ENCODE measurements around the gene ATXN1. TPM values are rescaled to one million over a fixed set of nuclear protein-coding genes. Genes with fewer than 3 reads are reported as not detected.

The ATXN1 gene
- polyA plus RNA-seq, 1 of the 3 experiments (the other 2 are of a cell fraction), result 7.9 TPM

DNA sequence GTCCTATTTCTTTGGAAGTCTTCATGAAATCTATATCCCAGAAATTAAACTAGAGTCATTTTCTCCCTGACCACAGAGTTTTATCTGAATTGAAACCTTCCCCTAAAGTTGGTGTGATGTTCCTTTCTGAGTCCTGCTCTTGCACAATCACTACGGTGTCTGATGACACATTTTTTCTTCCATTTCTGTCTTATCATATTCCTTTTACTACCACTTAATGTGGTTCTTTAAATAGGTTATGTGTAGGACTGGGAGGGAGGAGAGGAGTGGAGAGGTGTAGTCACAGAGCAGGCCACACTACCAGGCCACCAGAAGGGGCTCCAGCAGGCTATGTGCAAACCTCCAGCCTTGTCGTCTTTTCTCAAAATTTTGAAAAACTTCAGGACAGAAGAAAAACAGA is 39.7 kb upstream of the ATXN1 start:
- TF ChIP-seq, protein P1, sequence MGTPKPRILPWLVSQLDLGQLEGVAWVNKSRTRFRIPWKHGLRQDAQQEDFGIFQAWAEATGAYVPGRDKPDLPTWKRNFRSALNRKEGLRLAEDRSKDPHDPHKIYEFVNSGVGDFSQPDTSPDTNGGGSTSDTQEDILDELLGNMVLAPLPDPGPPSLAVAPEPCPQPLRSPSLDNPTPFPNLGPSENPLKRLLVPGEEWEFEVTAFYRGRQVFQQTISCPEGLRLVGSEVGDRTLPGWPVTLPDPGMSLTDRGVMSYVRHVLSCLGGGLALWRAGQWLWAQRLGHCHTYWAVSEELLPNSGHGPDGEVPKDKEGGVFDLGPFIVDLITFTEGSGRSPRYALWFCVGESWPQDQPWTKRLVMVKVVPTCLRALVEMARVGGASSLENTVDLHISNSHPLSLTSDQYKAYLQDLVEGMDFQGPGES (IDR thresholded peaks at IDR 0.05; ENCODE audit: low read depth, low read length), result no peak
- TF ChIP-seq RXRA (IDR thresholded peaks at IDR 0.05; ENCODE audit: borderline replicate concordance, low read depth) (no peak), RAD21 (IDR thresholded peaks at IDR 0.05; ENCODE audit: low read length) (no peak), MXI1 (IDR thresholded peaks at IDR 0.05; ENCODE audit: low read depth, low read length) (no peak), GATA2 (CRISPR knock-in tag; IDR thresholded peaks at IDR 0.05) (no peak), GABPA (IDR thresholded peaks at IDR 0.05; ENCODE audit: low read depth) (no peak), FOXM1 (IDR thresholded peaks at IDR 0.05; ENCODE audit: low read depth) (no peak), TCF12 (IDR thresholded peaks at IDR 0.05) (no peak), SMC3 (IDR thresholded peaks at IDR 0.05; ENCODE audit: low read depth, low read length) (no peak), NRF1 (IDR thresholded peaks at IDR 0.05; ENCODE audit: low read depth, low read length) (no peak)
- TF ChIP-seq, protein P2, sequence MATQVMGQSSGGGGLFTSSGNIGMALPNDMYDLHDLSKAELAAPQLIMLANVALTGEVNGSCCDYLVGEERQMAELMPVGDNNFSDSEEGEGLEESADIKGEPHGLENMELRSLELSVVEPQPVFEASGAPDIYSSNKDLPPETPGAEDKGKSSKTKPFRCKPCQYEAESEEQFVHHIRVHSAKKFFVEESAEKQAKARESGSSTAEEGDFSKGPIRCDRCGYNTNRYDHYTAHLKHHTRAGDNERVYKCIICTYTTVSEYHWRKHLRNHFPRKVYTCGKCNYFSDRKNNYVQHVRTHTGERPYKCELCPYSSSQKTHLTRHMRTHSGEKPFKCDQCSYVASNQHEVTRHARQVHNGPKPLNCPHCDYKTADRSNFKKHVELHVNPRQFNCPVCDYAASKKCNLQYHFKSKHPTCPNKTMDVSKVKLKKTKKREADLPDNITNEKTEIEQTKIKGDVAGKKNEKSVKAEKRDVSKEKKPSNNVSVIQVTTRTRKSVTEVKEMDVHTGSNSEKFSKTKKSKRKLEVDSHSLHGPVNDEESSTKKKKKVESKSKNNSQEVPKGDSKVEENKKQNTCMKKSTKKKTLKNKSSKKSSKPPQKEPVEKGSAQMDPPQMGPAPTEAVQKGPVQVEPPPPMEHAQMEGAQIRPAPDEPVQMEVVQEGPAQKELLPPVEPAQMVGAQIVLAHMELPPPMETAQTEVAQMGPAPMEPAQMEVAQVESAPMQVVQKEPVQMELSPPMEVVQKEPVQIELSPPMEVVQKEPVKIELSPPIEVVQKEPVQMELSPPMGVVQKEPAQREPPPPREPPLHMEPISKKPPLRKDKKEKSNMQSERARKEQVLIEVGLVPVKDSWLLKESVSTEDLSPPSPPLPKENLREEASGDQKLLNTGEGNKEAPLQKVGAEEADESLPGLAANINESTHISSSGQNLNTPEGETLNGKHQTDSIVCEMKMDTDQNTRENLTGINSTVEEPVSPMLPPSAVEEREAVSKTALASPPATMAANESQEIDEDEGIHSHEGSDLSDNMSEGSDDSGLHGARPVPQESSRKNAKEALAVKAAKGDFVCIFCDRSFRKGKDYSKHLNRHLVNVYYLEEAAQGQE (IDR thresholded peaks at IDR 0.05; ENCODE audit: low read depth, low read length), result no peak
- peaks cover 29% of the 10 kb centered on the region for H3F3A ChIP-seq (replicated peaks; ENCODE audit: insufficient read depth)
- ChIA-PET POLR2A (no interaction called here), CTCF (interaction anchor here (1.8 kb wide), 1 partner anchor 30 kb away, joined by 5 read pairs; no protein-coding TSS in a partner anchor)
- H3K9ac ChIP-seq, result no peak overlapping the region
- H3K4me1 ChIP-seq (ENCODE audit: control insufficient read depth in 1 of 2, insufficient read depth in 2 of 2, low read depth in 1 of 2, low read length in 1 of 2), result peaks cover 4 to 44% of the 10 kb centered on the region in 2 experiments
- H3K27ac ChIP-seq (ENCODE audit: low read depth in 2 of 2, low read length in 1 of 2), result peak overlapping the region in 1 of 2 experiments; percentile 63; a peak in 2 of 4 replicates
- no peaks in the 10 kb centered on the region for H4K20me1 ChIP-seq (ENCODE audit: insufficient read depth)
- no peaks in the 10 kb centered on the region for H3K36me3 ChIP-seq (replicated peaks in 1 of 2; ENCODE audit: control insufficient read depth in 1 of 2, insufficient read depth in 2 of 2, low read length in 1 of 2)
- H3K27me3 ChIP-seq (ENCODE audit: insufficient read depth), result no peaks in the 10 kb centered on the region
- H3K79me2 ChIP-seq (ENCODE audit: insufficient read depth), result no peaks in the 10 kb centered on the region
- H2AFZ ChIP-seq (ENCODE audit: low read depth), result no peak overlapping the region
- WGBS (ENCODE audit: low lambda C conversion rate), result 46% methylated on average over 2 of the region's 2 CpGs
- no peak overlapping the region; the same call in 1 of the 2 replicates for H3K4me2 ChIP-seq
- no peaks in the 10 kb centered on the region for H3K9me2 ChIP-seq
- no peak overlapping the region for H3K4me3 ChIP-seq (ENCODE audit: low read depth in 2 of 2, low read length in 1 of 2)
- no peaks in the 10 kb centered on the region for H3K9me3 ChIP-seq
- no peak for DNase-seq

DNA sequence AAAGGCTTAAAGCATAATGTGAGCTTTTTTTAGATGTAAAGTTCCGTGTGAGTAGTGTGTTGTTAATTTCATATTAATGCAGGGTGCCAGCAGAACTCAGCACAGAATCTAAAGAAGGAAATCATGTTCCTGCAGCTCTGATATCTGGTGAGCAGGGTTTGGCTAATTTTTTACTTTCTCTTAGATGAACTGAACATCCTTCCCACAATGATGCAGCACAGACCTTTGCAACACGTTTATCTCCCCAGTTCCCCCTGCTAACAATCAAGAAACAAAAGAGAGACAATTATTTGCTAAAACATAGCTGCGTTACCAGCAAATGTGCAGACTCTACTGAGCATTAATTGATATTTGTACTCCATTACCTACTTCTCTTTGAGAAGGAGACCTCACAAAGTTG is 39.1 kb upstream of the ATXN1 start:
- Histone ChIP-seq H3K27ac (ENCODE audit: low read depth in 2 of 2, low read length in 1 of 2) (peak overlapping the region; percentile 43 to 77), H3K27me3 (ENCODE audit: insufficient read depth) (no peaks in the 10 kb centered on the region), H3K9me3 (no peaks in the 10 kb centered on the region), H3F3A (replicated peaks; ENCODE audit: insufficient read depth) (peaks cover 29% of the 10 kb centered on the region), H4K20me1 (ENCODE audit: insufficient read depth) (no peaks in the 10 kb centered on the region), H3K9me2 (no peaks in the 10 kb centered on the region), H3K4me3 (ENCODE audit: low read depth in 2 of 2, low read length in 1 of 2) (no peak overlapping the region), H2AFZ (ENCODE audit: low read depth) (no peak overlapping the region), H3K36me3 (replicated peaks in 1 of 2; ENCODE audit: control insufficient read depth in 1 of 2, insufficient read depth in 2 of 2, low read length in 1 of 2) (no peaks in the 10 kb centered on the region), H3K9ac (no peak overlapping the region), H3K79me2 (ENCODE audit: insufficient read depth) (no peaks in the 10 kb centered on the region), H3K4me1 (ENCODE audit: control insufficient read depth in 1 of 2, insufficient read depth in 2 of 2, low read depth in 1 of 2, low read length in 1 of 2) (peaks cover 2 to 43% of the 10 kb centered on the region in 2 experiments), H3K4me2 (peak overlapping the region; percentile 60; the same call in 1 of the 2 replicates)
- POLR2A ChIA-PET, result no interaction called here
- CTCF ChIA-PET, result interaction anchor here (0.7 to 1.8 kb wide), 2 partner anchors 30 to 485 kb away, joined by 4 to 5 read pairs; no protein-coding TSS in a partner anchor
- no peak for DNase-seq
- 60% methylated on average over 3 of the region's 3 CpGs for WGBS (ENCODE audit: low lambda C conversion rate)
- TF ChIP-seq, protein P3, sequence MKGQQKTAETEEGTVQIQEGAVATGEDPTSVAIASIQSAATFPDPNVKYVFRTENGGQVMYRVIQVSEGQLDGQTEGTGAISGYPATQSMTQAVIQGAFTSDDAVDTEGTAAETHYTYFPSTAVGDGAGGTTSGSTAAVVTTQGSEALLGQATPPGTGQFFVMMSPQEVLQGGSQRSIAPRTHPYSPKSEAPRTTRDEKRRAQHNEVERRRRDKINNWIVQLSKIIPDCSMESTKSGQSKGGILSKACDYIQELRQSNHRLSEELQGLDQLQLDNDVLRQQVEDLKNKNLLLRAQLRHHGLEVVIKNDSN (IDR thresholded peaks at IDR 0.05; ENCODE audit: borderline replicate concordance, low read depth), result no peak
- TF ChIP-seq, protein P4, sequence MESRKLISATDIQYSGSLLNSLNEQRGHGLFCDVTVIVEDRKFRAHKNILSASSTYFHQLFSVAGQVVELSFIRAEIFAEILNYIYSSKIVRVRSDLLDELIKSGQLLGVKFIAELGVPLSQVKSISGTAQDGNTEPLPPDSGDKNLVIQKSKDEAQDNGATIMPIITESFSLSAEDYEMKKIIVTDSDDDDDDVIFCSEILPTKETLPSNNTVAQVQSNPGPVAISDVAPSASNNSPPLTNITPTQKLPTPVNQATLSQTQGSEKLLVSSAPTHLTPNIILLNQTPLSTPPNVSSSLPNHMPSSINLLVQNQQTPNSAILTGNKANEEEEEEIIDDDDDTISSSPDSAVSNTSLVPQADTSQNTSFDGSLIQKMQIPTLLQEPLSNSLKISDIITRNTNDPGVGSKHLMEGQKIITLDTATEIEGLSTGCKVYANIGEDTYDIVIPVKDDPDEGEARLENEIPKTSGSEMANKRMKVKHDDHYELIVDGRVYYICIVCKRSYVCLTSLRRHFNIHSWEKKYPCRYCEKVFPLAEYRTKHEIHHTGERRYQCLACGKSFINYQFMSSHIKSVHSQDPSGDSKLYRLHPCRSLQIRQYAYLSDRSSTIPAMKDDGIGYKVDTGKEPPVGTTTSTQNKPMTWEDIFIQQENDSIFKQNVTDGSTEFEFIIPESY (IDR thresholded peaks at IDR 0.05; ENCODE audit: borderline replicate concordance, low read depth), result no peak
- no peak for TF ChIP-seq GATA2 (CRISPR knock-in tag; IDR thresholded peaks at IDR 0.05)

Measured in SK-N-SH (cell line).